ENCODE data around the gene CCNL1. TPM values are rescaled to one million over a fixed set of nuclear protein-coding genes. Genes with fewer than 3 reads are reported as not detected.

The CCNL1 gene
- total RNA-seq, 3 donors from 2014 or later (not counting 1 experiment from before 2014, with no cell fraction given), result 1,104 to 1,331 (median 1,220) TPM

DNA sequence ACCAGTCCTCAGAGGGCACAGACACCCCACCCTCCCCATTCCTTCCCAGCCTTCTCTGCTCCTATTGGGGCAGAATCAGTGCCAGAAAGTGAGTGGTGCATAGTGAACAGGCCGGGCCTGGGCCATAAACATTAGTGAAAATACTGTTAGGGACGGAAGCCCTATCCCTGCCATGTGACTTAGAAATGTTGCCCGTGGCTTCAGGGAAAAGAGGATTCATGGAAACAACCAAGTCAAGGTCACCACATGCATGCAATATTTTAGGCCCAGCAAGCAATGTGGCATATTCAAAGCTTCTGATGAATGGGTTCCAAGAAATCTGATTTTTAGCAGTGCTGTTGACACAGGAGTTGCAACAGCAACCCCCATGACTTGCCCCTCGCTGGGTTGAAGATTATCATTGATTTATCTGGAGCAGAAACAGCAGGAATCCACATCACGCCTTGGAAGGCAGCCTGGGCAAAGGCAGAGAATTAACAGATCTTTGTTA is 52.3 kb downstream of the CCNL1 start:
- Histone ChIP-seq H3K36me3 (ENCODE audit: control insufficient read depth, insufficient read depth, low read length) (no peaks in the 10 kb centered on the region), H3K9me3 (ENCODE audit: control insufficient read depth, insufficient read depth, low read length) (no peaks in the 10 kb centered on the region), H3K4me1 (ENCODE audit: control insufficient read depth, insufficient read depth, low read length) (peaks cover 7% of the 10 kb centered on the region), H3K27ac (ENCODE audit: low read length) (no peak overlapping the region), H3K27me3 (ENCODE audit: control insufficient read depth, insufficient read depth, low read length) (no peaks in the 10 kb centered on the region), H3K4me3 (ENCODE audit: low read length) (no peak overlapping the region)
- Mint-ChIP-seq H3K27ac (no peak overlapping the region), H3K4me3 (no peak overlapping the region), H3K27me3 (ENCODE audit: low read depth in 2 of 2) (peaks cover 0 to 2% of the 10 kb centered on the region in 2 donors), H3K4me1 (no peaks in the 10 kb centered on the region), H3K36me3 (no peaks in the 10 kb centered on the region), H3K9me3 (no peaks in the 10 kb centered on the region)
- DNase-seq (no peak), ATAC-seq (no peak)
- TF ChIP-seq CTCF (IDR thresholded peaks at IDR 0.05), result no peak
- intact Hi-C loops (cut with micrococcal nuclease), result no loop called here
- 82% methylated on average over 4 of the region's 5 CpGs for WGBS (ENCODE audit: insufficient coverage)

- TF ChIP-seq CTCF (IDR thresholded peaks at IDR 0.05), result no peak
- DNase-seq, result no peak
- intact Hi-C loops (cut with micrococcal nuclease), result no loop called here
- Mint-ChIP-seq H3K4me3 (no peak overlapping the region), H3K36me3 (no peaks in the 10 kb centered on the region), H3K9me3 (no peaks in the 10 kb centered on the region), H3K27me3 (ENCODE audit: low read depth in 2 of 2) (no peaks in the 10 kb centered on the region), H3K4me1 (no peaks in the 10 kb centered on the region), H3K27ac (no peak overlapping the region)
- Histone ChIP-seq H3K4me3 (ENCODE audit: low read length) (no peak overlapping the region), H3K27me3 (ENCODE audit: control insufficient read depth, insufficient read depth, low read length) (no peaks in the 10 kb centered on the region), H3K4me1 (ENCODE audit: control insufficient read depth, insufficient read depth, low read length) (peaks cover 7% of the 10 kb centered on the region), H3K9me3 (ENCODE audit: control insufficient read depth, insufficient read depth, low read length) (no peaks in the 10 kb centered on the region), H3K36me3 (ENCODE audit: control insufficient read depth, insufficient read depth, low read length) (no peaks in the 10 kb centered on the region), H3K27ac (ENCODE audit: low read length) (no peak overlapping the region)
- no peak for ATAC-seq
- 91% methylated on average over 1 of the region's 2 CpGs for WGBS (ENCODE audit: insufficient coverage)
Observed at GRCh38 chr3:157107037-157107436, 52.9 kb downstream of the CCNL1 start.

DNA sequence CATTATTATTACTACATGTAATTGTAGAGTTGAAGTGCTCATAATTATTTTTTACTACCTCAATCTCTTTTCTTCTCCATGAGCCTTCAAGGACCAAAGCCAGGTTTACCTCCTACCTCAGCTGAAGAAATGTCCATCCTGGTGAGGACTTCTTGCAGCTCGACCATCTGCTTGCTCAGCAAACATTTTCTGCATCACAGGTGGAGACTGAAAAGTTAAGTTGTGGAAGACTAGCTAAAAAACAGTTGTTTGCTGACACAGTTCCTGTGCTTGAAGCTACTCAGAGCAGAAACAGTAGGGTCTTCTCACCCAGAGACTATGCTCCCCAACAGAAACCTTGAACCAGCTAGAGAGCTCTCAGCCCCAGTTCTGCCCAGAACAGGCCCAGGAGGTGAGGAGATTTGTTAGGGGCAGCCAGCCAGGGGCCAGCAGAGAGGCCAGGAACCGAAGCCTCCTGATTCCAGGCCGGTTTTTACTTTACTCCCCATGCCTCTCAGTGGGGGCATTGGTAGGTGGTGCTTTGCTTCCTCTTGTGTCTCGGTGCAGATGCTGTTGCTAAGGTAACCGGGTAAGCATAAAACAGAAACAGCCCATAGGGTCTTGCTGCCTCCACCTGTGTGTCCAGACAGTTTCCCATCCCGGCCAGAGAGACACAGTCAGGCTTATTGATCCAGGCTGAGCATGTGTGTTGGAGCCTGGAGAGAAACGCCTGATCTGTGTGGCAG is 54.9 kb downstream of the CCNL1 start:
- Mint-ChIP-seq H3K36me3 (no peaks in the 10 kb centered on the region), H3K4me1 (no peaks in the 10 kb centered on the region), H3K9me3 (no peaks in the 10 kb centered on the region), H3K4me3 (no peak overlapping the region), H3K27me3 (ENCODE audit: low read depth in 2 of 2) (no peaks in the 10 kb centered on the region), H3K27ac (no peak overlapping the region)
- Histone ChIP-seq H3K4me3 (ENCODE audit: low read length) (no peak overlapping the region), H3K36me3 (ENCODE audit: control insufficient read depth, insufficient read depth, low read length) (no peaks in the 10 kb centered on the region), H3K9me3 (ENCODE audit: control insufficient read depth, insufficient read depth, low read length) (no peaks in the 10 kb centered on the region), H3K4me1 (ENCODE audit: control insufficient read depth, insufficient read depth, low read length) (peaks cover 7% of the 10 kb centered on the region), H3K27me3 (ENCODE audit: control insufficient read depth, insufficient read depth, low read length) (no peaks in the 10 kb centered on the region), H3K27ac (ENCODE audit: low read length) (no peak overlapping the region)
- DNase-seq, result peak in 1 of 2 donors; percentile 58
- intact Hi-C loops (cut with micrococcal nuclease), result no loop called here
- no peak for TF ChIP-seq CTCF (IDR thresholded peaks at IDR 0.05)
- ATAC-seq, result peak; percentile 21 to 46 (median 43)
- 47% methylated on average over 6 of the region's 7 CpGs for WGBS (ENCODE audit: insufficient coverage)

DNA sequence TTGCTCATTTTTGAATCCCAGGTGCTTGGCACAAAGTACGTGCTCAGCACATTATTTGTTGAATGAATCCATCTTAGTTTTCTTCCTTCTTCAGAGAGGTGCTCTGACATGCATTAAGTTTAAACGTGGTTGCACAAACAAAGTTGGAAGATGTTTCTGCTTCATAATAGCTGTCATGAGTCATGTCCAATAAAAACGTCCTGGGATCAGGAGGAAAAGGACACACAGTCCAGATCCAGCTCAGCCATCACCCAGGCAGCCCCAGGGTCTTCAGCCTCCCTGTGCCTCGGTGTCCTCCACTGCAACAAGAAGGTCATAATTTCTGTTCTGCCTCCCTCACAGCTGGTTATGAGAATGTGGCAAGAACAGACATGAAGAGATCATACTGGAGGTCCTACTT is 55.4 kb downstream of the CCNL1 start:
- H3K4me3 ChIP-seq (ENCODE audit: low read length), result no peak overlapping the region
- Mint-ChIP-seq H3K9me3 (no peaks in the 10 kb centered on the region), H3K27me3 (ENCODE audit: low read depth in 2 of 2) (no peaks in the 10 kb centered on the region), H3K4me1 (no peaks in the 10 kb centered on the region), H3K27ac (no peak overlapping the region), H3K4me3 (no peak overlapping the region), H3K36me3 (no peaks in the 10 kb centered on the region)
- TF ChIP-seq CTCF (IDR thresholded peaks at IDR 0.05), result no peak
- intact Hi-C loops (cut with micrococcal nuclease), result no loop called here
- H3K9me3 ChIP-seq (ENCODE audit: control insufficient read depth, insufficient read depth, low read length), result no peaks in the 10 kb centered on the region
- no peaks in the 10 kb centered on the region for H3K36me3 ChIP-seq (ENCODE audit: control insufficient read depth, insufficient read depth, low read length)
- H3K27me3 ChIP-seq (ENCODE audit: control insufficient read depth, insufficient read depth, low read length), result no peaks in the 10 kb centered on the region
- WGBS (ENCODE audit: insufficient coverage), result 78% methylated on average over 4 of the region's 4 CpGs
- no peak overlapping the region for H3K27ac ChIP-seq (ENCODE audit: low read length)
- ATAC-seq (no peak), DNase-seq (no peak)
- H3K4me1 ChIP-seq (ENCODE audit: control insufficient read depth, insufficient read depth, low read length), result peaks cover 7% of the 10 kb centered on the region

All from natural killer cell (primary cell).